HG02938 (cell line): ENCODE results near the gene SURF1.
"Not testable (repeated sequence)": the region's sequence is repeated elsewhere in the genome, so short reads cannot be mapped to it uniquely, and the experiment has no call there.

ENCODE experiments used
- ATAC-seq: cut with Tn5 transposase; IDR thresholded peaks from one replicate; pipeline ENCODE4 v1.9.1; 2021; ENCODE audit warnings: mild to moderate bottlenecking, moderate library complexity; ENCODE audit not compliant: unreplicated experiment

SURF1 gene, protein sequence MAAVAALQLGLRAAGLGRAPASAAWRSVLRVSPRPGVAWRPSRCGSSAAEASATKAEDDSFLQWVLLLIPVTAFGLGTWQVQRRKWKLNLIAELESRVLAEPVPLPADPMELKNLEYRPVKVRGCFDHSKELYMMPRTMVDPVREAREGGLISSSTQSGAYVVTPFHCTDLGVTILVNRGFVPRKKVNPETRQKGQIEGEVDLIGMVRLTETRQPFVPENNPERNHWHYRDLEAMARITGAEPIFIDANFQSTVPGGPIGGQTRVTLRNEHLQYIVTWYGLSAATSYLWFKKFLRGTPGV

DNA sequence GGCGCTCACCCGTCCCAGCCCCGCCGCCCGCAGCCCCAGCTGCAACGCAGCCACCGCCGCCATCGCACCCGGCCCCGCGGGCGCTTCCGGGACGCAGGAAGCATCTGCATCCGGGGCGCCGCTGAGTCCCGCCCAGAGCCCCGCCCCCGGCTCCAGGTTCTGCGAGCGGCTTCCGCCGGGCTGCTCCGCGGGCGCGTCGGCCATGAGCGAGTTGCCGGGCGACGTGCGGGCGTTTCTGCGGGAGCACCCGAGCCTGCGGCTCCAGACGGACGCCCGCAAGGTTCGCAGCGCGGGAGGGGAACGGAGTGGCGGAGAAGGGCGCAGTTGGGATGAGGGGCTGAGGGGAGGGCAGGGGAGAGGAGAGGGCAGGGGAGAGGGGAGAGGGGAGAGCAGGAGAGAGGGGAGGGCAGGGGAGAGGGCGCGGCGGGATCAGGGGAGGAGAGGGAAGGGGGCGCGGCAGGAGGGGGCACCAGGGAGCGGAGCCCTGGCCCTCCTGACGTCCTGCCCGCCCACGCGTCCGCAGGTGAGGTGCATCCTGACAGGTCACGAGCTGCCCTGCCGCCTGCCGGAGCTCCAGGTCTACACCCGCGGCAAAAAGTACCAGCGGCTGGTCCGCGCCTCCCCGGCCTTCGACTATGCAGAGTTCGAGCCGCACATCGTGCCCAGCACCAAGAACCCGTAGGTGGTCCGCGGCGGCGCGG, at the start of gene SURF1, which contains the start of gene SURF2:
Gene SURF1 (minus strand): TSS at position 97 of the 701 bp plus-strand sequence. CDS start 34 bp downstream, at position 63.
Gene SURF2 (plus strand): TSS at position 160 of the 701 bp plus-strand sequence. CDS start 43 bp downstream, at position 203.
- no peak for ATAC-seq

- no peak for ATAC-seq
Observed at GRCh38 chr9:133405508-133406438, 49.5 kb upstream of the SURF1 start.

- ATAC-seq = no peak
Observed at GRCh38 chr9:133404454-133405002, 48.2 kb upstream of the SURF1 start.

- ATAC-seq = no peak
Observed at GRCh38 chr9:133403766-133404453, 47.6 kb upstream of the SURF1 start.

DNA sequence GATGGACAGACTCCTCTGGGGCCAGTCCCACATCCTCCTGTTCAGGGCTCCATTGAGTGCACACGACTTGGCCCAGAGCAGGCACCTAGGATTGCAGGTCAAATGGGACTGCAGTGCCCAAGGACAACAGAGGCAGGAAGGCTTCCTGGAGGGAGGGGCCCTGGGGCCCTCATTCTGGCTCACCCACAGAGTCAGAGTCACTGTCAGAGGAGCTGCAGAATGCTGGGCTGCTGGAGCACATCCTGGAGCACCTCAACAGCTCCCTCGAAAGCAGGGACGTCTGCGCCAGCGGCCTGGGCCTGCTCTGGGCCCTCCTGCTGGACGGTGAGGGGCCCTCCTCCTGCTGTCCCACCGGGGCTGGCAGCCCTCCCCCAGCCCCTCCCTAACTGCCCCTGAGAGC, 46.4 kb upstream of the SURF1 start:
- ATAC-seq = no peak

- no peak for ATAC-seq
Observed at GRCh38 chr9:133401588-133401987, 45.3 kb upstream of the SURF1 start.

DNA sequence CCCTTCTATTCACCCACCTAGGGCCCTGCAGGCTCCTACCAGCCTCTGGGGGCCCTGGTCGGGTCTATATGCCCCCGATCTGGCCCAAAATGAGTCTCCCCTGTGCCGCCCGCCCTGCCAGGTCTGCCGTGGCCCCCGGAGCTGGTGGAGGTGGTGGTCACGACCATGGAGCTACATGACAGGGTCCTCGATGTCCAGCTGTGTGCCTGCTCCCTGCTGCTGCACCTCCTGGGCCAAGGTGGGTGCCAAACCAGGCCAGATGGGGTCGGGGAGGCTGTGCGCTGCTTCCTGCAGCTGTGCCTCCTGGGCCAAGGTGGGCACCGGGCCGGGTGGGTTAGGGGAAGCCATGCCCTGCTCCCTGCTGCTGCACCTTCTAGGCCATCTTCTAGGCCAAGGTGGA, 44.0 kb upstream of the SURF1 start:
- ATAC-seq = no peak

- ATAC-seq = no peak
Observed at GRCh38 chr9:133397895-133398294, 41.6 kb upstream of the SURF1 start.

DNA sequence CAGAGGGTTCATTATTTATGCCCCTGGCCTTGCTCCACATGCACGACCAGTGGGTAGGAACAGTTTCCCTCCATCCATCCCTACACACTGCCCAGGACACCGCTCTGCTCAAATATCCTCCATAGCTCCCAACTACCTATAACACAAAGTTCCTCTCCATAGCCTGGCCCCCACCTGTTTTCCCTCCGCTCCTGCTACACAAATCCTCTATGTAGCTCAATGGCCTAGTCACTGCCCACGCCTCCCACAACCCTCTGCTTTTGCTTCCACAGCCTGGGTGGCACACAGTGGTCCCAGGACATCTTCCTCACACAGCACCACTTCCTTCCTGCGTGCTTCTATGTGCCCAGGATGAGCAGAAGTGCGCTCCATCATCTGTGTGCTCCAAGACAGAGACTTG, 41.1 kb upstream of the SURF1 start:
- no peak for ATAC-seq

DNA sequence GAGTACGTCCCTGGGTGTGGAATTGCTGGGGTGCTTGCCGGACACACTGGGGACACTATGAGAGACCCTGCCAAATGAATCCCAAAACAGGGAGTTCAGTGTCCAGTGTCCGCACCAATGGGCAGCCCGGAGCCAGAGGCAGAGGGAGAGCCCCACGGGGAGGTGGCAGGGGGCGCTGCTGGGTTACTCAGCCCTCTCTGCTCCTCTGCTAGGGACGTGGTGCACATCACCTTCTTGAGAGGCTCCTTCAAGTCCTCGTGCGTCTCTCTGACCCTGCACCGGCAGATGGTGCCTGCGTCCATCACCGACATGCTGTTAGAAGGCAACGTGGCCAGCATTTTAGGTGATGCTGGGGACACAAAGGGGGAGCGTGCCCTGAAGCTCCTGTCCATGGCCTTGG, 40.7 kb upstream of the SURF1 start:
- no peak for ATAC-seq

DNA sequence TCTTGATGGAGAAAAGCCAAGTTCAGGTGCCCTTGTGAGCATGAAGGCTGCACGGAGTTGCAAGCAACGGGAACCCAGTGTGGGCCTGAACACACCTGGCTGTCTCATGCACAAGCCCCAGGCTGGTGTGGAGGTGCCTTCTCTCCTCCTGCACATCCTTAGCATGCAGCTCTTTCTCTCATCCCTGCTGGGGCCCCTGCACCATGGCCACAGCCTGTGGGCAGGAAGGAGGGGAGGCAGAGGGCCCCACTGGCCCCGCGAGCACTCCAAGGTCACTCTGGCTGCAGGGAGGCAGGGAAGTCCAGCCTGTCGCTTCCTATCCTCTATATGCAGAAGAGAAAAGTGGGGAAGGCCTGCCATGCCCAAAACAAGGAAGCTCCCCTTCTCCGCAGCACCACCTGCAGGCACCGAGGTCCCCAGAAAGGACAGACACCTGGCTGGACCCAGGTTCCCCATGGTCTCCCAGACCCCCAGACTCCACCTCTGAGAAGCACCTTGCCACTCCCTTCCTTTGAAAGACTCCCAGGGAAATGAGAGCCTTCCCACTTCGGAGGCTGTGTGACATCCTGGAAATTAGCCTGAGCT, 38.5 kb upstream of the SURF1 start:
- ATAC-seq = no peak

DNA sequence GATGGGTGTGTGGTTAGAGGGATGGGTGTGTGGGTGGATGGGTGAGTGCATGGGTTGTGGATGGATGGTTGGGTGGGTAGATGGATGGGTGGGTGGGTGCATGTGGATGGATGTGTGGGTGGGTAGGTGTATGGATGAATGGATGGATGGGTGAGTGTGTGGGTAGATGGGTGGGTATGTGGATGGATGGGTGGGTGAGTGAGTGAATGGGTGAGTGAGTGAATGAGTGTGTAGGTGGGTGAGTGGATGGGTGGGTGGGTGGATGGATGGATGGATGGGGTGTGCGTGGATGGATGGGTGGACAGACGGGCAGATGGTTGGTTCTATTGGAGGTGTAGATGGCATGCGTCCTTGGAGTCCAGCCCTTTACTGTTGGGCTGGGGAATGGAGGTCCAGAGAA, 37.1 kb upstream of the SURF1 start:
- no peak for ATAC-seq

GRCh38 chr9:133392308-133392707, 36.0 kb upstream of the SURF1 start:
- ATAC-seq = not testable (repeated sequence)

- not testable (repeated sequence) for ATAC-seq
Observed at GRCh38 chr9:133391449-133391848, 35.2 kb upstream of the SURF1 start.

DNA sequence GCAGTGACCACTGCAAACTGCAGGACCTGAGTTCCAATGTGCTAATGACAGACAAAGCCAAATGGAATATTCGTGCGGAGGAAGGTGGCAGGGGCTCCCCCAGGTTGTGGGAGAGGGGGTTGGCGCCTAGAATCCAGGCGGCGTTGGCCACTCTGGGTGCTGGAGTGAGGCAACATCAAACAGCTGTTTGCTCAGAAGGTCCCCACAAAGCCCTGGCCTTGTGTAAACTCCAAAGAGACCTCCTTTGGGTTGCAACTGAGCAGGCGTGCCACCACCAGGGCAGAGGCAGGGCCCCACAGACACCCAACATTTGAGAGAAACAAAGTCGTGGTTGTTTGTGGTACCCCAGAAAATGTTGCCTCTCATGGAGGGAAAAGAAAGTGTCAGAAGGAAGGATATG, 34.4 kb upstream of the SURF1 start:
- ATAC-seq = no peak

- no peak for ATAC-seq
Observed at GRCh38 chr9:133389562-133389961, 33.3 kb upstream of the SURF1 start.

GRCh38 chr9:133389025-133389557, 32.8 kb upstream of the SURF1 start:
- ATAC-seq = no peak

GRCh38 chr9:133387680-133388079, 31.4 kb upstream of the SURF1 start:
- no peak for ATAC-seq

- no peak for ATAC-seq
Observed at GRCh38 chr9:133386338-133386737, 30.1 kb upstream of the SURF1 start.

DNA sequence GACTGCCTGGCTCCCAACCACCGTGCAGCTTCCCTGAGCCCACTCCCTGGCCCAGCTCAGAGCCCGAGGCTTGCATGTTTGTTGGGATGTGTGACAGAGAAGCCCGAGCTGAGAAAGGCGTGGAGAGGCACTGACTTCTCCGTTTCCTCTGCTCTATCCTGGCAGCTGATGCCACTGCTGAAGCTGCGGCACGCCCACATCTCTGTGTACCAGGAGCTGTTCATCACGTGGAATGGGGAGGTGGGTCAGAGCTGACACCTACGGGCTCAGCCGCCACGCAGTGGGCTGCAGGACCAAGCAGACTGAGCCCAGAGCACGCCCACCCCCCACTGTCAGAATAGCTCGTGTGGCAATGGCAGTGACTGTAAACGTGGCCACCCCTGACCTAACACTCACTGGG, 29.2 kb upstream of the SURF1 start:
- no peak for ATAC-seq
